NCI-H1048 (cell line): ENCODE data around the gene COMMD3.

Source experiments
- DNase-seq: peaks from one replicate; lab custom pipeline; 2025; lab: John Stamatoyannopoulos, UW

The COMMD3 gene

GRCh38 chr10:22366771-22367170 lies 50.6 kb downstream of the COMMD3 start:
- no peak for DNase-seq

- no peak for DNase-seq
Observed at GRCh38 chr10:22367471-22367870, 51.3 kb downstream of the COMMD3 start.

- DNase-seq = no peak
Observed at GRCh38 chr10:22368402-22368801, 52.2 kb downstream of the COMMD3 start.

GRCh38 chr10:22368981-22369380 lies 52.8 kb downstream of the COMMD3 start:
- DNase-seq = no peak

GRCh38 chr10:22369434-22370072 lies 53.4 kb downstream of the COMMD3 start:
- DNase-seq = no peak
